IMR-90 (cell line): ENCODE results near the gene AUTS2. TPM values are rescaled to one million over a fixed set of nuclear protein-coding genes. Genes with fewer than 3 reads are reported as not detected.

ENCODE experiments used
- microRNA-seq, 2 experiments: library from miRNA; stranded (forward) in 1 of 2; unstranded in 1 of 2; fragments of 10-50 nt in 1 of 2; fragments of <30 nt in 1 of 2; gene quantifications in 1 of 2; microRNA quantifications in 1 of 2; one replicate each; pipeline versions ENCODE3 to v1.1.0; 2013 to 2020; ENCODE audit not compliant: insufficient read depth in 1 of 2, insufficient read length in 1 of 2, unreplicated experiment in 1 of 2
- polyA plus RNA-seq, 3 experiments: library from polyadenylated mRNA; depleted of rRNA; stranded (reverse); fragments of >200 nt; gene quantifications; 2 replicates each; pipeline ENCODE4 v1.2.3, GENCODE V29; 2012; ENCODE audit warnings: low replicate concordance in 1 of 3
- small RNA-seq, 5 experiments: library from RNA; depleted of rRNA; stranded (forward); fragments of <200 nt; gene quantifications; one replicate each; pipeline ENCODE3, GENCODE V24; 2012
- total RNA-seq: library from RNA; depleted of rRNA; stranded (reverse); fragments of >200 nt; gene quantifications from 2 replicates; pipeline ENCODE4 v1.2.3, GENCODE V29; 2012

The AUTS2 gene
- total and polyA plus RNA-seq, 2 of the 4 experiments (the other 2 are of a cell fraction), result 0.90 to 3.0 TPM

Small RNA genes lying within 50 kb of the gene (microRNA-seq; reads per million reads assigned to microRNA genes)
- gene AC073873.1 (ENCODE audit: insufficient read depth, insufficient read length), result not detected

Small RNA genes lying within 50 kb of the gene (small RNA-seq; reads per million reads assigned to genes)
- 0 reads per million in 5 experiments for gene AC073873.1
